ENCODE results near the gene IFT57.

The IFT57 gene

GRCh38 chr3:108131475-108132134, 90.6 kb downstream of the IFT57 start:
- H3K36me3 ChIP-seq (ENCODE audit: control insufficient read depth, insufficient read depth, low read length) = no peaks in the 10 kb centered on the region
- H3K27ac ChIP-seq (ENCODE audit: insufficient read depth, low read depth, low read length, poor library complexity, severe bottlenecking) = no peak overlapping the region
- H3K9me3 ChIP-seq (ENCODE audit: control insufficient read depth, low read length) = no peaks in the 10 kb centered on the region
- H3K4me3 ChIP-seq (ENCODE audit: insufficient read depth, low read depth, low read length) = no peak overlapping the region
- WGBS, 2 experiments = 94 to 96% methylated on average over 9 of the region's 9 CpGs
- no peaks in the 10 kb centered on the region for H3K27me3 ChIP-seq (ENCODE audit: control insufficient read depth, insufficient read depth, low read length, poor library complexity, severe bottlenecking)
- no peaks in the 10 kb centered on the region for H3K4me1 ChIP-seq (ENCODE audit: control insufficient read depth, insufficient read depth, low read length)

- peaks cover 3% of the 10 kb centered on the region for H3K4me1 ChIP-seq (ENCODE audit: control insufficient read depth, insufficient read depth, low read length)
- no peak overlapping the region for H3K27ac ChIP-seq (ENCODE audit: insufficient read depth, low read depth, low read length, poor library complexity, severe bottlenecking)
- H3K9me3 ChIP-seq (ENCODE audit: control insufficient read depth, low read length) = no peaks in the 10 kb centered on the region
- no peak overlapping the region for H3K4me3 ChIP-seq (ENCODE audit: insufficient read depth, low read depth, low read length)
- no peaks in the 10 kb centered on the region for H3K27me3 ChIP-seq (ENCODE audit: control insufficient read depth, insufficient read depth, low read length, poor library complexity, severe bottlenecking)
- no peaks in the 10 kb centered on the region for H3K36me3 ChIP-seq (ENCODE audit: control insufficient read depth, insufficient read depth, low read length)
Observed at GRCh38 chr3:108130701-108131474, 91.3 kb downstream of the IFT57 start.

- Histone ChIP-seq H3K36me3 (ENCODE audit: control insufficient read depth, insufficient read depth, low read length) (no peaks in the 10 kb centered on the region), H3K4me3 (ENCODE audit: insufficient read depth, low read depth, low read length) (no peak overlapping the region), H3K27me3 (ENCODE audit: control insufficient read depth, insufficient read depth, low read length, poor library complexity, severe bottlenecking) (no peaks in the 10 kb centered on the region), H3K27ac (ENCODE audit: insufficient read depth, low read depth, low read length, poor library complexity, severe bottlenecking) (no peak overlapping the region), H3K9me3 (ENCODE audit: control insufficient read depth, low read length) (no peaks in the 10 kb centered on the region), H3K4me1 (ENCODE audit: control insufficient read depth, insufficient read depth, low read length) (peaks cover 9% of the 10 kb centered on the region)
- 100% methylated on average over 1 to 2 of the region's 4 CpGs for WGBS, 2 experiments
Observed at GRCh38 chr3:108130236-108130635, 92.0 kb downstream of the IFT57 start.

GRCh38 chr3:108127301-108127988, 94.8 kb downstream of the IFT57 start:
- no peak overlapping the region for H3K27ac ChIP-seq (ENCODE audit: insufficient read depth, low read depth, low read length, poor library complexity, severe bottlenecking)
- WGBS, 2 experiments = 93 to 94% methylated on average over 8 to 9 of the region's 9 CpGs
- H3K9me3 ChIP-seq (ENCODE audit: control insufficient read depth, low read length) = no peaks in the 10 kb centered on the region

GRCh38 chr3:108126348-108126747, 95.9 kb downstream of the IFT57 start:
- WGBS, 2 experiments = 79 to 90% methylated on average over 1 of the region's 1 CpG
- peaks cover 11% of the 10 kb centered on the region for H3K4me1 ChIP-seq (ENCODE audit: control insufficient read depth, insufficient read depth, low read length)
- H3K27me3 ChIP-seq (ENCODE audit: control insufficient read depth, insufficient read depth, low read length, poor library complexity, severe bottlenecking) = no peaks in the 10 kb centered on the region
- H3K4me3 ChIP-seq (ENCODE audit: insufficient read depth, low read depth, low read length) = no peak overlapping the region
- no peaks in the 10 kb centered on the region for H3K36me3 ChIP-seq (ENCODE audit: control insufficient read depth, insufficient read depth, low read length)
- no peak overlapping the region for H3K27ac ChIP-seq (ENCODE audit: insufficient read depth, low read depth, low read length, poor library complexity, severe bottlenecking)
- H3K9me3 ChIP-seq (ENCODE audit: control insufficient read depth, low read length) = no peaks in the 10 kb centered on the region

More at GRCh38 chr3:108127301-108127988, 94.8 kb downstream of the IFT57 start:
- Histone ChIP-seq H3K36me3 (ENCODE audit: control insufficient read depth, insufficient read depth, low read length) (no peaks in the 10 kb centered on the region), H3K4me3 (ENCODE audit: insufficient read depth, low read depth, low read length) (no peak overlapping the region), H3K4me1 (ENCODE audit: control insufficient read depth, insufficient read depth, low read length) (peaks cover 11% of the 10 kb centered on the region), H3K27me3 (ENCODE audit: control insufficient read depth, insufficient read depth, low read length, poor library complexity, severe bottlenecking) (no peaks in the 10 kb centered on the region)

GRCh38 chr3:108125550-108126071, 96.6 kb downstream of the IFT57 start:
- Histone ChIP-seq H3K27ac (ENCODE audit: insufficient read depth, low read depth, low read length, poor library complexity, severe bottlenecking) (no peak overlapping the region), H3K27me3 (ENCODE audit: control insufficient read depth, insufficient read depth, low read length, poor library complexity, severe bottlenecking) (no peaks in the 10 kb centered on the region), H3K4me1 (ENCODE audit: control insufficient read depth, insufficient read depth, low read length) (peaks cover 11% of the 10 kb centered on the region), H3K9me3 (ENCODE audit: control insufficient read depth, low read length) (no peaks in the 10 kb centered on the region), H3K4me3 (ENCODE audit: insufficient read depth, low read depth, low read length) (no peak overlapping the region), H3K36me3 (ENCODE audit: control insufficient read depth, insufficient read depth, low read length) (no peaks in the 10 kb centered on the region)
- 79 to 82% methylated on average over 6 of the region's 6 CpGs for WGBS, 2 experiments

- Histone ChIP-seq H3K36me3 (ENCODE audit: control insufficient read depth, insufficient read depth, low read length) (no peaks in the 10 kb centered on the region), H3K9me3 (ENCODE audit: control insufficient read depth, low read length) (no peaks in the 10 kb centered on the region), H3K27ac (ENCODE audit: insufficient read depth, low read depth, low read length, poor library complexity, severe bottlenecking) (no peak overlapping the region), H3K4me3 (ENCODE audit: insufficient read depth, low read depth, low read length) (no peak overlapping the region), H3K4me1 (ENCODE audit: control insufficient read depth, insufficient read depth, low read length) (peaks cover 11% of the 10 kb centered on the region), H3K27me3 (ENCODE audit: control insufficient read depth, insufficient read depth, low read length, poor library complexity, severe bottlenecking) (no peaks in the 10 kb centered on the region)
- 95 to 98% methylated on average over 2 to 4 of the region's 4 CpGs for WGBS, 2 experiments
Observed at GRCh38 chr3:108125153-108125543, 97.1 kb downstream of the IFT57 start.

- Histone ChIP-seq H3K9me3 (ENCODE audit: control insufficient read depth, low read length) (no peaks in the 10 kb centered on the region), H3K36me3 (ENCODE audit: control insufficient read depth, insufficient read depth, low read length) (no peaks in the 10 kb centered on the region), H3K27me3 (ENCODE audit: control insufficient read depth, insufficient read depth, low read length, poor library complexity, severe bottlenecking) (no peaks in the 10 kb centered on the region), H3K4me1 (ENCODE audit: control insufficient read depth, insufficient read depth, low read length) (peaks cover 11% of the 10 kb centered on the region), H3K27ac (ENCODE audit: insufficient read depth, low read depth, low read length, poor library complexity, severe bottlenecking) (no peak overlapping the region), H3K4me3 (ENCODE audit: insufficient read depth, low read depth, low read length) (no peak overlapping the region)
- 84 to 91% methylated on average over 10 of the region's 10 CpGs for WGBS, 2 experiments
Observed at GRCh38 chr3:108124337-108125152, 97.7 kb downstream of the IFT57 start.

GRCh38 chr3:108123326-108123725, 98.9 kb downstream of the IFT57 start:
- no peak overlapping the region for H3K27ac ChIP-seq (ENCODE audit: insufficient read depth, low read depth, low read length, poor library complexity, severe bottlenecking)
- H3K4me3 ChIP-seq (ENCODE audit: insufficient read depth, low read depth, low read length) = no peak overlapping the region
- no peaks in the 10 kb centered on the region for H3K36me3 ChIP-seq (ENCODE audit: control insufficient read depth, insufficient read depth, low read length)
- peaks cover 11% of the 10 kb centered on the region for H3K4me1 ChIP-seq (ENCODE audit: control insufficient read depth, insufficient read depth, low read length)
- 51 to 66% methylated on average over 3 of the region's 3 CpGs for WGBS, 2 experiments
- no peaks in the 10 kb centered on the region for H3K27me3 ChIP-seq (ENCODE audit: control insufficient read depth, insufficient read depth, low read length, poor library complexity, severe bottlenecking)
- no peaks in the 10 kb centered on the region for H3K9me3 ChIP-seq (ENCODE audit: control insufficient read depth, low read length)

All from ectodermal cell (in vitro differentiated cells).